Measurements from ENCODE around the gene CAMK2D.

CAMK2D gene

DNA sequence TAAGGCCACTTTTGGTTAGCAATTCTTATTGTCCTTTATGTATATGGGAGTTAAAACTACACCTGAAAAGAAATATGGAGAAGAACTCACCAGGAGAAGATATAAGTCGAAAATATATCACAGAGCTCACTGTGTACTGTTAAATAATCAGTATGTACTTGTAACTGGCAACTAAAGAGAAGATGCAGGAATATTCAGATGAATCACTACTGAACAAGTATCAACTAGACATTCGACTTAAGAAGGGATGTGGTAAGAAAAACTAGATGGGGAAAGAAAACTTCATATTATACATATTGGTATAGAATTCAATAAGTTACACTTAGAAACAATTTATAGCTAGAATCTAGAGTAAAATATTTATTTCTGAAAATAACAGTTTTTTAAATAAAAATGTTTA is 230.0 kb downstream of the CAMK2D start:
- CTCF ChIA-PET: no interaction called here
- no peak overlapping the region for H3K27ac ChIP-seq (ENCODE audit: insufficient read depth in 1 of 2, low read depth in 1 of 2, low read length in 2 of 2, poor library complexity in 1 of 2, severe bottlenecking in 2 of 2)

DNA sequence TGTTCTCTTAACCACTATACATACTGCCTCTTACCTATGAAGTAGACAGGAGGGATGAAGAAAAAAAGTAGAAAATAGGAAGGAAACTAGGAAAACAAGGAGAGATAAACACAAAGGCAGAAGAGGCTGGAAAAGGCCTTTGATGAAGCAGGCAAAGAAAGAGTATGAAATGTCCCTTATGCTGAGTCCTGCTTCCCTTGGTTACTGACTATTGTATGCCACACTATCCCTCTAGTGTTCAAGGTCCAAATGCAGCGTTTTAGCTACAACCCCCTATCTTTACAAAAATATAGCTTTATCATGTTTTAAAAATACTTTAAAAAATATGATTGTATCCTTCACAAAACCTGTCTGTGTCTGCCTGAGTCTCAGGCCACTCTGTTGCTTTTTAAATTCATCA is 233.1 kb downstream of the CAMK2D start:
- ChIA-PET POLR2A (no interaction called here), CTCF (interaction anchor here (1.2 kb wide), 1 partner anchor 19 kb away, joined by 3 read pairs; no protein-coding TSS in a partner anchor)
- no peaks in the 10 kb centered on the region for H3K9me3 ChIP-seq (ENCODE audit: control extremely low read depth in 1 of 5, control insufficient read depth in 4 of 5, insufficient read depth in 2 of 5, low read depth in 1 of 5, low read length in 4 of 5)
- no peak overlapping the region for H3K27ac ChIP-seq (ENCODE audit: insufficient read depth in 1 of 2, low read depth in 1 of 2, low read length in 2 of 2, poor library complexity in 1 of 2, severe bottlenecking in 2 of 2)
- no peaks in the 10 kb centered on the region for H3K4me1 ChIP-seq (ENCODE audit: control extremely low read depth in 1 of 4, control insufficient read depth in 4 of 4, insufficient read depth in 4 of 4, low read length in 3 of 4)
- no peaks in the 10 kb centered on the region for H3K27me3 ChIP-seq (replicated peaks in 2 of 5; ENCODE audit: control insufficient read depth in 4 of 5, insufficient read depth in 5 of 5, low read length in 4 of 5)
- no CpG with 5 or more reads among the region's 1 CpG for WGBS (ENCODE audit: insufficient coverage)
- no peaks in the 10 kb centered on the region for H3K36me3 ChIP-seq (ENCODE audit: control insufficient read depth in 4 of 4, insufficient read depth in 4 of 4, low read length in 3 of 4)
- H3K4me3 ChIP-seq (ENCODE audit: control insufficient read depth in 1 of 7, extremely low read depth in 1 of 7, insufficient read depth in 4 of 7, low read depth in 2 of 7, low read length in 6 of 7): no peak overlapping the region
- DNase-seq: no peak

More for the DNA sequence above, 230.0 kb downstream of the CAMK2D start:
- no CpG with 5 or more reads among the region's 2 CpGs for WGBS (ENCODE audit: insufficient coverage)
- DNase-seq: no peak
- POLR2A ChIA-PET: no interaction called here
- H3K4me3 ChIP-seq (ENCODE audit: control insufficient read depth in 1 of 7, extremely low read depth in 1 of 7, insufficient read depth in 4 of 7, low read depth in 2 of 7, low read length in 6 of 7): no peak overlapping the region
- H3K4me1 ChIP-seq (ENCODE audit: control extremely low read depth in 1 of 4, control insufficient read depth in 4 of 4, insufficient read depth in 4 of 4, low read length in 3 of 4): no peaks in the 10 kb centered on the region
- no peaks in the 10 kb centered on the region for H3K36me3 ChIP-seq (ENCODE audit: control insufficient read depth in 4 of 4, insufficient read depth in 4 of 4, low read length in 3 of 4)
- H3K27me3 ChIP-seq (replicated peaks in 2 of 5; ENCODE audit: control insufficient read depth in 4 of 5, insufficient read depth in 5 of 5, low read length in 4 of 5): no peaks in the 10 kb centered on the region
- no peaks in the 10 kb centered on the region for H3K9me3 ChIP-seq (ENCODE audit: control extremely low read depth in 1 of 5, control insufficient read depth in 4 of 5, insufficient read depth in 2 of 5, low read depth in 1 of 5, low read length in 4 of 5)

- POLR2A ChIA-PET: no interaction called here
- no CpG with 5 or more reads among the region's 2 CpGs for WGBS (ENCODE audit: insufficient coverage)
- Histone ChIP-seq H3K4me1 (ENCODE audit: control extremely low read depth in 1 of 4, control insufficient read depth in 4 of 4, insufficient read depth in 4 of 4, low read length in 3 of 4) (no peaks in the 10 kb centered on the region), H3K4me3 (ENCODE audit: control insufficient read depth in 1 of 7, extremely low read depth in 1 of 7, insufficient read depth in 4 of 7, low read depth in 2 of 7, low read length in 6 of 7) (no peak overlapping the region), H3K27me3 (replicated peaks in 2 of 5; ENCODE audit: control insufficient read depth in 4 of 5, insufficient read depth in 5 of 5, low read length in 4 of 5) (no peaks in the 10 kb centered on the region), H3K27ac (ENCODE audit: insufficient read depth in 1 of 2, low read depth in 1 of 2, low read length in 2 of 2, poor library complexity in 1 of 2, severe bottlenecking in 2 of 2) (no peak overlapping the region), H3K9me3 (ENCODE audit: control extremely low read depth in 1 of 5, control insufficient read depth in 4 of 5, insufficient read depth in 2 of 5, low read depth in 1 of 5, low read length in 4 of 5) (no peaks in the 10 kb centered on the region), H3K36me3 (ENCODE audit: control insufficient read depth in 4 of 4, insufficient read depth in 4 of 4, low read length in 3 of 4) (no peaks in the 10 kb centered on the region)
- CTCF ChIA-PET: no interaction called here
- DNase-seq: no peak
Measured at GRCh38 chr4:113525521-113525920, 236.0 kb downstream of the CAMK2D start.

DNA sequence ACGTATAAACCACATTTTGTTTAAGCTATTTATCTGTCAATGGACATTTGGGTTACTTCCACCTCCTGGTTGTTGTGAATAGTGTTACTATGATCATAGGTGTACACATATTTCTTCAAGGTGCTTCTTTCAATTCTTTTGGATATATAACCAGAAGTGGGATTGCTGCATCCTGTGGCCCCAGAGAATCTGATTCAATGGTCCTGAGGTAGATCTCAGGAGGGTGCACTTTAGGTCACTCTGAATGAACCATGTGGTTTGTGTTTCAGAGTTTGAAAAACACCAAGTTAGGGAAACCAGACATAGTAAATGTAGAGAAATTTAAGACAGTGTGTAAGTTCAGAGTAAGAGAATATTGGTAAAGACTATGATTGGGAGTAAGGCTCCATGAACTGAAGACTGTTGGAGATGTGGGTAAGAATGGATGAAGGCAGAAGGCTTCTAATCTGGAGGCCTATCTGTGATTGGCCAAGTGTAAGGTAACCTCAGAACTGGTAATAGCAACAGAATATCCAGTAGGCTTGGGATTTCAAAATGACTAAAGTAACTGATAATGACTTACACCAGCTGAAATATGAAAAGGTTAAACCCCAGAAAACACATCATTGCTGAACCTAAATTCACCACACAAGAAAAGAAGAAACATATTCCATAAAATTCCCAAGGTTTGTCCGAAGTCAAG is 236.9 kb downstream of the CAMK2D start:
- WGBS (ENCODE audit: insufficient coverage): no CpG with 5 or more reads among the region's 2 CpGs
- ChIA-PET CTCF (no interaction called here), POLR2A (no interaction called here)
- Histone ChIP-seq H3K36me3 (ENCODE audit: control insufficient read depth in 4 of 4, insufficient read depth in 4 of 4, low read length in 3 of 4) (no peaks in the 10 kb centered on the region), H3K27me3 (replicated peaks in 2 of 5; ENCODE audit: control insufficient read depth in 4 of 5, insufficient read depth in 5 of 5, low read length in 4 of 5) (no peaks in the 10 kb centered on the region), H3K9me3 (ENCODE audit: control extremely low read depth in 1 of 5, control insufficient read depth in 4 of 5, insufficient read depth in 2 of 5, low read depth in 1 of 5, low read length in 4 of 5) (no peaks in the 10 kb centered on the region), H3K4me1 (ENCODE audit: control extremely low read depth in 1 of 4, control insufficient read depth in 4 of 4, insufficient read depth in 4 of 4, low read length in 3 of 4) (no peaks in the 10 kb centered on the region), H3K4me3 (ENCODE audit: control insufficient read depth in 1 of 7, extremely low read depth in 1 of 7, insufficient read depth in 4 of 7, low read depth in 2 of 7, low read length in 6 of 7) (no peak overlapping the region), H3K27ac (ENCODE audit: insufficient read depth in 1 of 2, low read depth in 1 of 2, low read length in 2 of 2, poor library complexity in 1 of 2, severe bottlenecking in 2 of 2) (no peak overlapping the region)
- no peak for DNase-seq

- POLR2A ChIA-PET: no interaction called here
- no peak overlapping the region for H3K27ac ChIP-seq (ENCODE audit: insufficient read depth in 1 of 2, low read depth in 1 of 2, low read length in 2 of 2, poor library complexity in 1 of 2, severe bottlenecking in 2 of 2)
- H3K36me3 ChIP-seq (ENCODE audit: control insufficient read depth in 4 of 4, insufficient read depth in 4 of 4, low read length in 3 of 4): no peaks in the 10 kb centered on the region
- H3K4me1 ChIP-seq (ENCODE audit: control extremely low read depth in 1 of 4, control insufficient read depth in 4 of 4, insufficient read depth in 4 of 4, low read length in 3 of 4): no peaks in the 10 kb centered on the region
- no CpG with 5 or more reads among the region's 1 CpG for WGBS (ENCODE audit: insufficient coverage)
- no peaks in the 10 kb centered on the region for H3K27me3 ChIP-seq (replicated peaks in 2 of 5; ENCODE audit: control insufficient read depth in 4 of 5, insufficient read depth in 5 of 5, low read length in 4 of 5)
- CTCF ChIA-PET: no interaction called here
- no peak overlapping the region for H3K4me3 ChIP-seq (ENCODE audit: control insufficient read depth in 1 of 7, extremely low read depth in 1 of 7, insufficient read depth in 4 of 7, low read depth in 2 of 7, low read length in 6 of 7)
- H3K9me3 ChIP-seq (ENCODE audit: control extremely low read depth in 1 of 5, control insufficient read depth in 4 of 5, insufficient read depth in 2 of 5, low read depth in 1 of 5, low read length in 4 of 5): no peaks in the 10 kb centered on the region
- no peak for DNase-seq
Measured at GRCh38 chr4:113524096-113524495, 237.4 kb downstream of the CAMK2D start.

DNA sequence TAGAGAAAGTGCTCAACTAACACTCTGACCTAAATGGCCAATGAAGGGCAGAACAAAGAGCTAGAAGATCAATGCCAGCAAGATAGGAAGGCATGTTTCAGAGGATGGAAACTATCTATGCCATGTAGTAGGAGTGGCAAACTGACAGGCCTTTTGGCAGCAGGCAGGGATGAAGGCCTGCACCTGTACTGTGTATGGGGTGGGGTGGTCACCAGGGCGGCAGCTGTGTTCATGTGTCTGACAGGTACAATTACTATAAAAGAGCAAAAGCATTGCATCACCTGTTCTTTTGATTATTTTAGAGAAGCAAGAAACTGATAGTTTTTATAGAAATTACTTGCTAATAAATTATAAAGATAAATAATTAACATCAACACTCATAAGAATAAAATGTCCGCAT is 239.1 kb downstream of the CAMK2D start:
- POLR2A ChIA-PET: no interaction called here
- DNase-seq: no peak
- Histone ChIP-seq H3K27ac (ENCODE audit: insufficient read depth in 1 of 2, low read depth in 1 of 2, low read length in 2 of 2, poor library complexity in 1 of 2, severe bottlenecking in 2 of 2) (no peak overlapping the region), H3K27me3 (replicated peaks in 2 of 5; ENCODE audit: control insufficient read depth in 4 of 5, insufficient read depth in 5 of 5, low read length in 4 of 5) (no peaks in the 10 kb centered on the region), H3K36me3 (ENCODE audit: control insufficient read depth in 4 of 4, insufficient read depth in 4 of 4, low read length in 3 of 4) (peaks cover 0 to 2% (median 0%) of the 10 kb centered on the region in 4 experiments), H3K4me1 (ENCODE audit: control extremely low read depth in 1 of 4, control insufficient read depth in 4 of 4, insufficient read depth in 4 of 4, low read length in 3 of 4) (no peaks in the 10 kb centered on the region), H3K9me3 (ENCODE audit: control extremely low read depth in 1 of 5, control insufficient read depth in 4 of 5, insufficient read depth in 2 of 5, low read depth in 1 of 5, low read length in 4 of 5) (no peaks in the 10 kb centered on the region), H3K4me3 (ENCODE audit: control insufficient read depth in 1 of 7, extremely low read depth in 1 of 7, insufficient read depth in 4 of 7, low read depth in 2 of 7, low read length in 6 of 7) (no peak overlapping the region)
- CTCF ChIA-PET: no interaction called here
- no CpG with 5 or more reads among the region's 2 CpGs for WGBS (ENCODE audit: insufficient coverage)

DNA sequence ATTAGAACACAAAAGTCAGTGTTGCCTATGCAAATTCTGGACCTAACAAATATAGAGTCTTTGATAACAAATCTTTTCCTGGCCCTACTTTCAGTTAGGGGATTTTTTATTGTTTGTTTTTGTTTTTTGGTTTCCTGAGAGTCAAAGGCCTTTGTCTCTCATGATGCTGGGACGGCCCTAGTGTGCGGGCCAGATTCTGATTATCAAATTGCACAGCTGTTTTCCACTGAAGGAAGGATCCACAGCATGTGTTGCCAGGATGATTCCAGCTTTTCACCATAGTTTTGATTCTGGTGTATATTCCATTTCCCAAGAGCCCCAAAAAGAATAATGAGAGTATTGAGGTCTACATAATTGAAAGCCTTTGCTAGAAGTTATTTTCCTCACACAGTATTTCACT is 248.2 kb downstream of the CAMK2D start:
- no peak for DNase-seq
- H3K4me1 ChIP-seq (ENCODE audit: control extremely low read depth in 1 of 4, control insufficient read depth in 4 of 4, insufficient read depth in 4 of 4, low read length in 3 of 4): no peaks in the 10 kb centered on the region
- POLR2A ChIA-PET: no interaction called here
- peaks cover 0 to 4% (median under 1%) of the 10 kb centered on the region in 4 experiments for H3K36me3 ChIP-seq (ENCODE audit: control insufficient read depth in 4 of 4, insufficient read depth in 4 of 4, low read length in 3 of 4)
- H3K27ac ChIP-seq (ENCODE audit: insufficient read depth in 1 of 2, low read depth in 1 of 2, low read length in 2 of 2, poor library complexity in 1 of 2, severe bottlenecking in 2 of 2): no peak overlapping the region
- no peaks in the 10 kb centered on the region for H3K27me3 ChIP-seq (replicated peaks in 2 of 5; ENCODE audit: control insufficient read depth in 4 of 5, insufficient read depth in 5 of 5, low read length in 4 of 5)
- no peaks in the 10 kb centered on the region for H3K9me3 ChIP-seq (ENCODE audit: control extremely low read depth in 1 of 5, control insufficient read depth in 4 of 5, insufficient read depth in 2 of 5, low read depth in 1 of 5, low read length in 4 of 5)
- CTCF ChIA-PET: no interaction called here
- 100% methylated on average over 2 of the region's 2 CpGs for WGBS (ENCODE audit: insufficient coverage)
- H3K4me3 ChIP-seq (ENCODE audit: control insufficient read depth in 1 of 7, extremely low read depth in 1 of 7, insufficient read depth in 4 of 7, low read depth in 2 of 7, low read length in 6 of 7): no peak overlapping the region
